SK-N-SH (cell line): ENCODE measurements around the gene PPT2. TPM values are rescaled to one million over a fixed set of nuclear protein-coding genes. Genes with fewer than 3 reads are reported as not detected.

Experiments used
- CTCF ChIA-PET: fragments of 300-600, 350-600 bp; formaldehyde crosslinking; extraction: SDS; loops from one replicate; lab custom pipeline; 2021; lab: Yijun Ruan, JAX
- POLR2A ChIA-PET: fragments of 350-600 bp; sonication (Branson Sonifier 250); formaldehyde crosslinking; extraction: SDS; loops from one replicate; lab custom pipeline; 2020; ENCODE audit warnings: antibody characterized with exemption, inconsistent platforms; lab: Yijun Ruan, JAX
- DNase-seq: peaks from one replicate; pipeline ENCODE4 v3.0.0; 2012
- H2AFZ ChIP-seq: fragments of 200-600 bp; sonication (generic); 2 replicates; pipeline ENCODE4 v1.8.1; 2016; ENCODE audit warnings: antibody characterized with exemption, mild to moderate bottlenecking, low read depth
- H3F3A ChIP-seq: fragments of 200-600 bp; sonication (generic); replicated peaks from 2 replicates; pipeline ENCODE3; 2016; ENCODE audit warnings: antibody characterized with exemption, mild to moderate bottlenecking; ENCODE audit not compliant: insufficient read depth
- H3K27ac ChIP-seq, 2 experiments: fragments of 200-500 bp in 1 of 2; fragments of 200-600 bp in 1 of 2; sonication (Bioruptor generic) in 1 of 2; sonication (generic), shearing (Covaris generic) in 1 of 2; 2 replicates each; pipeline versions ENCODE4 v1.5.1 to v1.6.1; 2014 to 2016; ENCODE audit warnings: low read depth in 2 of 2, inconsistent platforms in 1 of 2, low read length in 1 of 2, mild to moderate bottlenecking in 1 of 2, mixed read lengths in 1 of 2
- H3K27me3 ChIP-seq: fragments of 200-600 bp; sonication (generic), shearing (Covaris generic); 2 replicates; pipeline ENCODE4 v1.6.1; 2016; ENCODE audit warnings: mixed run types; ENCODE audit not compliant: insufficient read depth
- H3K36me3 ChIP-seq, 2 experiments: fragments of 200-500 bp in 1 of 2; fragments of 200-600 bp in 1 of 2; sonication (Bioruptor generic) in 1 of 2; sonication (generic) in 1 of 2; replicated peaks in 1 of 2; 2 replicates each; pipeline versions ENCODE3 to v1.5.1; 2014 to 2016; ENCODE audit warnings: low read length in 1 of 2, mild to moderate bottlenecking in 1 of 2; ENCODE audit not compliant: insufficient read depth in 2 of 2, control insufficient read depth in 1 of 2
- H3K4me1 ChIP-seq, 2 experiments: fragments of 200-500 bp in 1 of 2; fragments of 200-600 bp in 1 of 2; sonication (Bioruptor generic) in 1 of 2; sonication (generic), shearing (Covaris generic) in 1 of 2; 2 replicates each; pipeline versions ENCODE4 v1.5.1 to v1.6.1; 2014 to 2016; ENCODE audit warnings: low read depth in 1 of 2, low read length in 1 of 2, mixed run types in 1 of 2; ENCODE audit not compliant: insufficient read depth in 2 of 2, control insufficient read depth in 1 of 2
- H3K4me2 ChIP-seq: fragments of 200-600 bp; sonication (generic), shearing (Covaris generic); 2 replicates; pipeline ENCODE4 v1.6.1; 2017; ENCODE audit warnings: mixed run types
- H3K4me3 ChIP-seq, 2 experiments: fragments of 200-500 bp in 1 of 2; fragments of 200-600 bp in 1 of 2; sonication (Bioruptor generic) in 1 of 2; sonication (generic), shearing (Covaris generic) in 1 of 2; 2 replicates each; pipeline versions ENCODE4 v1.5.1 to v1.8.1; 2014 to 2016; ENCODE audit warnings: low read depth in 2 of 2, inconsistent platforms in 1 of 2, low read length in 1 of 2, mild to moderate bottlenecking in 1 of 2, mixed read lengths in 1 of 2, moderate library complexity in 1 of 2
- H3K79me2 ChIP-seq: fragments of 200-600 bp; sonication (generic); 2 replicates; pipeline ENCODE4 v1.8.1; 2017; ENCODE audit warnings: mild to moderate bottlenecking; ENCODE audit not compliant: insufficient read depth
- H3K9ac ChIP-seq: fragments of 200-600 bp; sonication (generic); 2 replicates; pipeline ENCODE4 v1.6.1; 2017; ENCODE audit warnings: mixed run types
- H3K9me2 ChIP-seq: fragments of 200-600 bp; sonication (generic); 2 replicates; pipeline ENCODE4 v1.6.1; 2017; ENCODE audit warnings: mixed run types
- H3K9me3 ChIP-seq: fragments of 200-600 bp; sonication (generic); 2 replicates; pipeline ENCODE4 v1.6.1; 2017; ENCODE audit warnings: mixed run types, mild to moderate bottlenecking, moderate library complexity
- H4K20me1 ChIP-seq: fragments of 200-600 bp; sonication (generic); 2 replicates; pipeline ENCODE4 v1.6.1; 2017; ENCODE audit warnings: mild to moderate bottlenecking, mixed run types; ENCODE audit not compliant: insufficient read depth
- CHD2 ChIP-seq: fragments of 150-350 bp; IDR thresholded peaks from 2 replicates; pipeline ENCODE4 v1.6.1; 2018; ENCODE audit warnings: low read length; ENCODE audit not compliant: partially characterized antibody
- ELF1 ChIP-seq: IDR thresholded peaks from 2 replicates; pipeline ENCODE4 v1.4.0; 2012
- EP300 ChIP-seq, 2 experiments: IDR thresholded peaks; 2 replicates each; pipeline versions ENCODE4 v1.4.0 to v1.6.1; 2012; ENCODE audit warnings: borderline replicate concordance in 1 of 2, low read depth in 1 of 2, low read length in 1 of 2
- EZH2phosphoT487 ChIP-seq: fragments of 200-600 bp; sonication (generic); IDR thresholded peaks from 2 replicates; pipeline ENCODE4 v1.6.1; 2017; ENCODE audit warnings: low read depth, mixed run types, mild to moderate bottlenecking, antibody characterized with exemption, moderate library complexity, borderline replicate concordance
- FOXJ3 ChIP-seq: sonication (generic); formaldehyde crosslinking; IDR thresholded peaks from 2 replicates; pipeline ENCODE4 v1.5.1; 2020; ENCODE audit warnings: mild to moderate bottlenecking, missing genetic modification reagents
- GABPA ChIP-seq: IDR thresholded peaks from 2 replicates; pipeline ENCODE4 v1.4.0; 2012; ENCODE audit warnings: low read depth, mild to moderate bottlenecking
- MAX ChIP-seq: IDR thresholded peaks from 2 replicates; pipeline ENCODE4 v1.4.0; 2012; ENCODE audit warnings: low read depth
- MXI1 ChIP-seq: IDR thresholded peaks from 2 replicates; pipeline ENCODE4 v1.6.1; 2012; ENCODE audit warnings: mild to moderate bottlenecking, low read depth, low read length, improper control_type of control experiment
- NFIC ChIP-seq: IDR thresholded peaks from 2 replicates; pipeline ENCODE4 v1.4.0; 2012; ENCODE audit warnings: borderline replicate concordance
- POLR2AphosphoS5 ChIP-seq: IDR thresholded peaks from 2 replicates; pipeline ENCODE4 v1.6.1; 2012; ENCODE audit warnings: low read depth, low read length
- REST ChIP-seq: IDR thresholded peaks from 2 replicates; pipeline ENCODE4 v1.6.1; 2012; ENCODE audit warnings: mild to moderate bottlenecking, low read depth, low read length, moderate library complexity
- RFX5 ChIP-seq: IDR thresholded peaks from 2 replicates; pipeline ENCODE4 v1.6.1; 2012; ENCODE audit warnings: mild to moderate bottlenecking, improper control_type of control experiment, low read length
- TAF1 ChIP-seq: IDR thresholded peaks from 2 replicates; pipeline ENCODE4 v1.6.1; 2012; ENCODE audit warnings: low read depth, mild to moderate bottlenecking, low read length, moderate library complexity, borderline replicate concordance
- TCF12 ChIP-seq: IDR thresholded peaks from 2 replicates; pipeline ENCODE4 v1.4.0; 2012
- YY1 ChIP-seq: IDR thresholded peaks from 2 replicates; pipeline ENCODE4 v1.4.0; 2012; ENCODE audit warnings: low read depth, mild to moderate bottlenecking
- WGBS: methylation state at CpG from one replicate; pipeline ENCODE4 v1.1.6; 2017; ENCODE audit warnings: low lambda C conversion rate; 5-methylcytosine and 5-hydroxymethylcytosine counted together
- polyA plus RNA-seq, 3 experiments: library from polyadenylated mRNA; depleted of rRNA; stranded (reverse); fragments of >200 nt; gene quantifications; 2 replicates each; pipeline ENCODE4 v1.2.3, GENCODE V29; 2012
- TF ChIP-seq, protein P1 (sequence below): IDR thresholded peaks from 2 replicates; pipeline ENCODE4; 2012
- TF ChIP-seq, protein P2 (sequence below): IDR thresholded peaks from 2 replicates; pipeline ENCODE4 v1.4.0; 2012; ENCODE audit warnings: low read depth, borderline replicate concordance

Gene PPT2
- polyA plus RNA-seq, 1 of the 3 experiments (the other 2 are of a cell fraction): 32.7 TPM

- Histone ChIP-seq H3K27ac (peak overlapping the region; percentile 99 to 100), H3K4me2 (peak overlapping the region; percentile 100), H3K27me3 (no peaks in the 10 kb centered on the region), H3K79me2 (no peaks in the 10 kb centered on the region), H3K4me1 (peaks cover 6 to 18% of the 10 kb centered on the region in 2 experiments; a peak in 1 of 4 replicates), H3K9me3 (no peaks in the 10 kb centered on the region), H4K20me1 (no peaks in the 10 kb centered on the region), H3K4me3 (peak overlapping the region; percentile 83 to 95), H3F3A (peaks cover 15% of the 10 kb centered on the region), H3K36me3 (no peaks in the 10 kb centered on the region), H2AFZ (peak overlapping the region; percentile 40; the same call in 1 of the 2 replicates), H3K9ac (peak overlapping the region; percentile 100), H3K9me2 (no peaks in the 10 kb centered on the region)
- TF ChIP-seq, protein P1, sequence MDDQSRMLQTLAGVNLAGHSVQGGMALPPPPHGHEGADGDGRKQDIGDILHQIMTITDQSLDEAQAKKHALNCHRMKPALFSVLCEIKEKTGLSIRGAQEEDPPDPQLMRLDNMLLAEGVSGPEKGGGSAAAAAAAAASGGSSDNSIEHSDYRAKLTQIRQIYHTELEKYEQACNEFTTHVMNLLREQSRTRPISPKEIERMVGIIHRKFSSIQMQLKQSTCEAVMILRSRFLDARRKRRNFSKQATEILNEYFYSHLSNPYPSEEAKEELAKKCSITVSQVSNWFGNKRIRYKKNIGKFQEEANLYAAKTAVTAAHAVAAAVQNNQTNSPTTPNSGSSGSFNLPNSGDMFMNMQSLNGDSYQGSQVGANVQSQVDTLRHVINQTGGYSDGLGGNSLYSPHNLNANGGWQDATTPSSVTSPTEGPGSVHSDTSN: peak; percentile 58
- TF ChIP-seq NFIC: no peak
- TF ChIP-seq MAX: peak; percentile 85
- 0 out of 2 replicates have a peak, but pooled peaks have one; percentile 11 for TF ChIP-seq RFX5
- TF ChIP-seq TCF12: 0 out of 2 replicates have a peak, but pooled peaks have one; percentile 2
- peak; percentile 21; the same call in 1 of the 2 replicates for TF ChIP-seq FOXJ3 (CRISPR knock-in tag)
- TF ChIP-seq YY1: no peak
- TF ChIP-seq POLR2AphosphoS5: peak; percentile 84
- TF ChIP-seq REST: 0 out of 2 replicates have a peak, but pooled peaks have one; percentile 1
- no peak for TF ChIP-seq EZH2phosphoT487
- TF ChIP-seq, protein P2, sequence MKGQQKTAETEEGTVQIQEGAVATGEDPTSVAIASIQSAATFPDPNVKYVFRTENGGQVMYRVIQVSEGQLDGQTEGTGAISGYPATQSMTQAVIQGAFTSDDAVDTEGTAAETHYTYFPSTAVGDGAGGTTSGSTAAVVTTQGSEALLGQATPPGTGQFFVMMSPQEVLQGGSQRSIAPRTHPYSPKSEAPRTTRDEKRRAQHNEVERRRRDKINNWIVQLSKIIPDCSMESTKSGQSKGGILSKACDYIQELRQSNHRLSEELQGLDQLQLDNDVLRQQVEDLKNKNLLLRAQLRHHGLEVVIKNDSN: no peak
- peak; percentile 56; the same call in 1 of the 2 replicates for TF ChIP-seq MXI1
- peak in 1 of 2 experiments; percentile 33; a peak in 1 of 4 replicates for TF ChIP-seq EP300 (IDR thresholded peaks at IDR 0.05; ENCODE audit: borderline replicate concordance in 1 of 2, low read depth in 1 of 2, low read length in 1 of 2)
- TF ChIP-seq TAF1: peak; percentile 40; the same call in 1 of the 2 replicates
- TF ChIP-seq ELF1: peak; percentile 35; the same call in 1 of the 2 replicates
- TF ChIP-seq GABPA: peak; percentile 60
- peak; percentile 87 for TF ChIP-seq CHD2
- ChIA-PET CTCF (interaction anchor here (0.7 to 2.3 kb wide), 11 partner anchors 14 to 643 kb away, joined by 3 to 17 read pairs (median 5); partner anchors contain the start of genes AGPAT1, ATF6B, EGFL8 and FKBPL), POLR2A (interaction anchor here (0.5 to 2.2 kb wide), 12 partner anchors 9 to 1012 kb away, joined by 3 to 16 read pairs (median 4); partner anchors contain the start of genes ATF6B, DDX39B, DXO and FKBPL)
- WGBS: 0% methylated on average over 20 of the region's 58 CpGs
- DNase-seq: peak; percentile 88
These were observed 42.2 kb downstream of the PPT2 start for GRCh38 chr6:32195902-32196681.
